GM18858 (cell line): Measurements from ENCODE around the gene ANKRD34A.
A peak's percentile ranks its signal among the peaks of the same experiment; 100 is the strongest.

Experiments used
- ATAC-seq: cut with Tn5 transposase; IDR thresholded peaks from one replicate; pipeline ENCODE4 v1.9.1; 2021; ENCODE audit not compliant: unreplicated experiment

ANKRD34A gene

DNA sequence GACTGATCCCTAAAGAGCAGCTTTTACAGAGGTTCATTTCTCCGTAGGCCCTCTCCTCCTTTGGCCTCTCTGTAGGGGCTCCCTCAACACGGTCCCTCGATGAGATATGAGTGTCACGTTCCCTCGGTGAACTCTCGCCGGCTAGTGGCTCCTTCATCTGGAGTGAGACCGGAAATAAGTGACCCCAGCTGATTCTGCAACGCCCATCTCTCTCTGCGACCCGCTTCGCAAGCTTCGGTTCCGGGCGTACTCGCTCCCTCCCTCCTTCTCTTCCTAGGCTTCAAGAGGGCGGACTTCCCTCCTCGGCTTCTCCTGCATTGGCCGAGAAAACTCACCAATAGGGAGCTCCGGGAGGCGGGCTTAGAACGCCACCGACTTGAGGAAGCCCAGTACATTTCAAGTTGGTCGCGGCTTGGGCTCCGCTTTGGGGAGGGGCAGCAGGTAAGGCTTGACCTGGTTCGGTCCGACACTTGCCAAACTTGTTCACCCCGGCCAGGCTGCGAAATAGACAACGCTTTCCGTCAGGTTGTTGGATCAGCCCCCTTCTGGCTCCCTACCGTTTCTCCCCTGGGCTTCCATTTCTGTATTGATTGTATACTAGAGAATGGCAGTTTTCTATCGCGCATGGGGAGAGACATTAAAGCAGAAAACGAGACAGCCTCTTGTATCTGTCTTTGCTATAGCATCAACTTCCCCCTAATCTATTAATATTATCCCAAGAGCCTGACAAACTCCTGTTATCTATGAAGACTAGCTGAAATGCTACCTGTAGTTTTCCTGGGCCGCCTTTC is at the start of gene ANKRD34A, which contains the start of gene POLR3GL:
TSS of gene ANKRD34A (minus strand) at position 248 of the 791 bp plus-strand sequence. CDS start 2,816 bp downstream, outside the sequence.
TSS of gene POLR3GL (plus strand) at position 363 of the 791 bp plus-strand sequence. CDS start 10,176 bp downstream, outside the sequence.
- peak; percentile 83 for ATAC-seq

DNA sequence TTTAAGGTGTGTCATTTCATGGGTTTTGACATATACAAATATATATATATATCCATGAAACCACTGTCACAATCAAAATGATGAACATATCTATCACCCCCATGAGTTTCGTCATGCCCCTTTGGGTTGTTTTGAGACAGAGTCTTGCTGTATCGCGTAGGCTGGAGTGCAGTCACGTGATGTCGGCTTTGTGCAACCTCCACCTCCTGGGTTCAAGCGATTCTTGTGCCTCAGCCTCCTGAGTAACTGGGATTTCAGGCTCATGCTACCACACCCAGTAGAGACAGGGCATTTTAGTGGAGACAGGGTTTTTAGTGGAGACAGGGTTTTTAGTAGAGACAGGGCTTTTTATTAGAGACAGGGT is 49.2 kb upstream of the ANKRD34A start:
- no peak for ATAC-seq

DNA sequence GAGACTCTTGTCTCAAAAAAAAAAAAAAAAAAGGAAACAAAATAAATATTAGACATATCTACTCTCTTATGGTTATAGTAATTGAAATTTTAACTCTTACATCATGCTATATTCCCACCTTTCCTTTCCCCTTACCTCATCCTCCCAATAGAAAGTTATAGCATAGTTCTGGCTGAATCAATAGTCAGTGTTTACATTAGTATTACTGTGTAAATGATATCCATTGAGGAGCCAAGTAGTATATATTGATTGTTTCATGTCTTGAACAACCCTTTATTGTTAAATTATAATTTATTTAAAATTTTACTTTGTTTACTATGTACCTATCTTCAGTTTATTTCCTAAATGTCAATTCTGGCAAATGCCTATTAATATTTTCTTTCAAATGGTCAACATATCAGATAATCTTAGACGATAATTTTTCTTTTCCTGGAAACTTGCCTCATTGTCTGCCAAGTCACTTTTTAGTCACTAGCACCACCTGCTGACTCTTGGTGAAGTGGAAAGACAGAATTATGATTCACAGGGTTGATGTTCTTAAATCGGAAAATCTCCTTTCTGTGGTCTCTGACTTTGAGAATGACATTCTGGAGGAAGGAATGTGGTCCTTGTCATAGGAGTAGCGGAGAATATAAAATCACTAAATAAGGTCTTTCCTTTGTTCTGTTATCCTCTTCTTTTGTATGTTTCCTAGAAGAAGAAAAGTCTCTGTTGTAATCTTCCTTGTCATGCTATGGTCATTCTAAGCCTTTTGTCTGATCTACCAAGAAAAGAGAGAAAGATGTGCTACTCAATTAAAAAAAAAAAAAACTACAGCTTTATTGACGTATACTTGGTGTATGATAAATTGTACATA is 48.6 kb upstream of the ANKRD34A start:
- no peak for ATAC-seq

DNA sequence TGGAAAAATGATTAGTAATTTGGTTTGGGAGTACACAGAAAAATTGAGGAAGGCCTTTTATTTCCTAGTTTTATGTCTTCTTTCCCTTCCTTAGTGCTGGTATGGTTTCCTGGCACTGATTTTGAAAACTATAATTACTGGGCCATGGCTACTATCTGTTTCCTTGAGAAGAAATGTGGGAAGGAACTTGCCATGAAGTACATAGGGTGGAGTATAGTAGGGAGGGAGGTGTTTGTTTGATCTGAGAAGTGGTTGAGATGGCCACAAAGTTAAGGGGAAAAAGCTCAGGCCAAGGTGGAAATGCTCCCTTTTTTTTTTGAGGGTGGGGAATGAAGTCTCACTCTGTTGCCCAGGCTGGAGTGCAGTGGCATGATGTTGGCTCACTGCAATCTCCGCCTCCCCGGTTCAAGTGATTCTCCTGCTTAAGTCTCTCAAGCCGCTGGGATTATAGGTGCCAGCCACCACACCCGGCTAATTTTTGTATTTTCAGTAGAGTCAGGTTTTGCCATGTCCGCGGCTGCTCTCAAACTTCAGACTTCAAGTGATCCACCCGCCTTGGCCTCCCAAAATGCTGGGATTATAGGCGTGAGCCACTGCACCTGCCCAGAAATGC is 45.9 kb upstream of the ANKRD34A start:
- no peak for ATAC-seq

DNA sequence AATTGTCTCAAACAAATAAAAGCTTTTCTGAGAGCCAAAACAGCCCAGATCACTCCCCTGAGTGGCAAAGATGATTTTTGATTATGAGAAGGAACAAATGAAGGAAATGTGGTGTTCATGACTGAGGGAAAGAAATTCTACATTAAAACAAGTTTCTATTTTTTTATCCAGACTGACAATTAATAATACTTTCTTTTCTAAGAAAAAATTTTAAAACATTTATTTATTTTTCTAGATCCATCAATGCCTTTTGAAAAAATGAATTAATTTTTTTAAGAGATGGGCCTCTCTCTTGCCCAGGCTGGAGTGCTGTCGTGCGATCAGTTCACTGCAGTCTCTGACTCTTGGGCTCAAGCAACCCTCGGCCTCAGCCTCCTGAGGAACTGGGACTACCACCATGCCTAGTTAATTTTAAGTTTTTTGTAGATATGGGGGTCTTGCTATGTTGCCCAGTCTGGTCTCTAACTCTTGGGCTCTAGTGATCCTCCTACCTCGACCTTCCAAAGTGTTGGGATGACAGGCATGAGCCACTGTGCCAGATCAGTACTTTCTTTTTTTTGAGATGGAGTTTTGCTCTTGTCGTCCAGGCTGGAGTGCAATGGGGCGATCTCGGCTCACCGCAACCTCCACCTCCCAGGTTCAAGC is 43.2 kb upstream of the ANKRD34A start:
- no peak for ATAC-seq

DNA sequence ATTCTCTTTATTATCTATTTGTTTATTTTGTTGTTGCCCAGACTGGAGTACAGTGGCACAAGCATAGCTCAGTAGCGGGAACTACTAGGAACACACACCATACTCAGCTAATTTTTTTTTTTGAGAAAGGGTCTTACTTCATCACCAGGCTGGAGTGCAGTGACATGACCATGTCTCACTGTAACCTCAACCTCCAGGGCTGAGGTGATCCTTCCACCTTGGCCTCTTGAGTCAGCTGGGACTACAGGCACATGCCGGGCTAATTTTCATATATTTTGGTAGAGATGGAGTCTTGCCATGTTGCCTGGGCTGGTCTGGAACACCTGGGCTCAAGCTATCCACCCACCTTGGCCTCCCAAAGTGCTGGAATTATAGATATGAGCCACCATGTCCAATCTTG is 37.3 kb upstream of the ANKRD34A start:
- no peak for ATAC-seq

DNA sequence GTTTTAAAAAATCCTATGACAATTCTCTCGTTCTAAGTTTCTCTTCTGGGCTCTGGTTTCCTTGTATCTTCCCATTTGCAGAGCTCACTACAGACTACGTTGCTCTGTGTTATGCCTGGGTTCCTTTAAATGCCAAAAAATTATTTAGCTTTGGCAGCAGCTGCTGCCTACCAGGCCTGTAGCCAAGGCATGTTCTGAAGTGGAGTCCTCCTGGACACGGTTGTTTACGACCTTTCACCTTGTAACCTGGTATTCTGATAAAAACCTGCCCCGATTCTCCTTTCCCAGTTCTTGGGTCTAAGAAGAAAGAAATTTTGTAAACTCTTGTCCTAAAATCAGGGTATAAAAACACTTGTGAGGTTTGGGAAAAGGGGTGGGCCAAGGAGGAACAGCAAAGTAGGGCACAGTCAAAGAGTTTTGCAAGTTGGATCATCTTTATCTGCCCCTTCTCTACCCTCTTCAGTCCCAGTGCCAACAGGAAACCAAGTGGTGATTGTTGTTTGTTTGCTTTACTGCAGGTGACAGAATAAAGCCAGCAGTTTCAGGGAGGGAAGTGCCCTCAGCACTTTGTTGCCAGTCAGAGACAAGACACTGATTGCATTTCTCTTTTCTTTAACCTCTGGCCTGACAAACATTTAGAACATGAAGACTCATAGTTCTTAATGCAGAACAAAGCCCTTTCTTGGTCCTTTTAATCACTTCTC is 35.1 kb upstream of the ANKRD34A start:
- ATAC-seq: no peak

DNA sequence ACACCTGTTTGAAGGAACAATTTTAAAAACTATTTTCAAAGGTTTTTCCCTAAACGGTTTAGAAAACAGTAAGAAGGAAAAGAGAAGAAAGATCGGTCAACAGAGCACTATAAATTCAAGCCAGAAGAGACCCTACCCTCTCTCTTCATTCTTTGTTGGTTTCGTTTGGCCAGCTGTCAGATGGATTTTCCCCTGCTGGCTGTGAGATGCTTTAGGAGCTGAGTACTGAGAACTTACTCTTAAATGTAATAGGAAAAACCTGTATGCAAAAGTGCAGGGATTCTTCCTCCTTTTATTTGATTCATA is 33.3 kb upstream of the ANKRD34A start:
- no peak for ATAC-seq

DNA sequence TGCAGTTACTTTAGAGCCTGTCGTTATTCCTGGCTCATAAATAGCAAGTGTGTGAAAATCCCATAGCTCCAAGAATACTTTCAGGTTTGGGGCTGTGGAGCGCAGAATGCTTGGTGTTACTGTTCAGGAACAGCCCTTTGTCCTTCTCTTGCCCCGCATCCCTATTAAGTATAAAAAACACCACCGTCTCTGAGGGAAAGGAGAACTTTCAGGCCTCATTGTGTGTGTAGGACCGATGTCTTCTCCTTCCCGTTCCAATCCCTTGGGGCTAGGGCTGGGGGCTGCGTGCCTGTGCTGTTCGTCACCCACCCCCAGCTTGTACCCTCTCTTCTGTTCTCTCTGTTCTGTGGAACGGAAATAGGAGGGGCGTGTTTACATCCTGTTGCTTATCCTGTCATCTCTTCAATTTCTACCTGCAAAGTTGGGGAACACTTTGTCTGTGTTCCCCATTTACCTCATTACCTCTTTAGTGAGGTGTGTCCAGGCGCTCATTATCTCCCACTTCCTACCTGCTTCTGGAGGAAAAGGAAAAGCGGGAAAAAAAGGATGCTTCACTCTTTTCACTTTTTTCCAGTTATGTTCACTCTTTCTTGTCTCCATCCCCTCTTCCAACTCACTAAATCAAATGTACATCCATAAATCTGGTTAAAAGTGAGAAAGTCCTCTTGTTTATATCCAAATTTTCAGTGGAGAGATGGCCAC is 32.8 kb upstream of the ANKRD34A start:
- no peak for ATAC-seq

DNA sequence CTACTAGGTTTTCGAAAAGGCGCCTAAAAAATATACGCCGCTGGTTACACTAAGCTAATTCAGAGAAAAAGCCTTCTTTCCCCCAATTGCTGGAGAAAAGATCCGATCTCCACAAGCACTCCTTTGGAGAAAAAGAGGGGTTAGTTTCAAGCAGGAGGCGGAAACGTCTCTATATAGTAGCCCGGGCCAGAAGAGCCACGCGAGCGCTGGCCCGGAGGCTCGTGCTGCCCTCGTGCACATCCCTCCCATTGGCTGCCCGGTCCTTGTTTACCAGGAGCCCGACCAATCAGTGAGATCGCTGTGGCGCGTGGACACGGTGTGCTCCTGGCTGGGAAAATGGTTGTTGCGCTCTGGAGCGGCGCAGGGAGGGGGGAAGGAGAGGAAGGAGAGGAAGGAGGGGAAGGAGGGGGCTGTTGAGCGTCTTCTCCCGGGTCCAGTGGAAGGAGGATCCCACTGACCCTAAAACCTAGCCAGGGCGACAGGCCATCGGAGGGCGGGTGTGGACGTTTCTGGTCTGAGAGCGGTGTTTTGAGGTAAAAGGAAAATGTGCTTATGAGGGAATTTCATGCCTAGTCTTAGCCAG is 32.1 kb upstream of the ANKRD34A start, which contains the start of gene TXNIP:
TSS of gene TXNIP (minus strand) at position 147 of the 583 bp plus-strand sequence. CDS start 313 bp downstream, outside the sequence.
- ATAC-seq: peak; percentile 59

DNA sequence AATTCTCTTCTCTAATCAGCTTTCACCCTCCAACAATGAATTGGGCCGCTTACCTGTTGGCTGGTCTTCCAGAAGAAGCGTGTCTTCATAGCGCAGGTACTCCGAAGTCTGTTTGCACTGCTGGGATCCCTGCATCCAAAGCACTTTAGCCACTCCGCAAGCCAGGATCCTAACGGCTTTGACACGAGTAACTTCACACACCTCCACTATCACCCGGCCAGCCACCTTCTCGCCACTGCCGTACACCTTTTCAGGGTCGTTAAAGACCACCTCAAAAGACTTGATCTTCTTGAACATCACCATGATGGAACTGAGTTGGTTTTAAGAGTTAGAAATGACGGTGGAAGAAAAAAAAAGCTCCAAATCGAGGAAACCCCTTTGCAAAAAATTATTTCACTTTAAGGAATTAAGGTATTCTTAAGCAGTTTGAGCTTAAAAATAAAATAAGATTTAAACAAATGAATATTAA is 31.6 kb upstream of the ANKRD34A start:
- ATAC-seq: no peak

DNA sequence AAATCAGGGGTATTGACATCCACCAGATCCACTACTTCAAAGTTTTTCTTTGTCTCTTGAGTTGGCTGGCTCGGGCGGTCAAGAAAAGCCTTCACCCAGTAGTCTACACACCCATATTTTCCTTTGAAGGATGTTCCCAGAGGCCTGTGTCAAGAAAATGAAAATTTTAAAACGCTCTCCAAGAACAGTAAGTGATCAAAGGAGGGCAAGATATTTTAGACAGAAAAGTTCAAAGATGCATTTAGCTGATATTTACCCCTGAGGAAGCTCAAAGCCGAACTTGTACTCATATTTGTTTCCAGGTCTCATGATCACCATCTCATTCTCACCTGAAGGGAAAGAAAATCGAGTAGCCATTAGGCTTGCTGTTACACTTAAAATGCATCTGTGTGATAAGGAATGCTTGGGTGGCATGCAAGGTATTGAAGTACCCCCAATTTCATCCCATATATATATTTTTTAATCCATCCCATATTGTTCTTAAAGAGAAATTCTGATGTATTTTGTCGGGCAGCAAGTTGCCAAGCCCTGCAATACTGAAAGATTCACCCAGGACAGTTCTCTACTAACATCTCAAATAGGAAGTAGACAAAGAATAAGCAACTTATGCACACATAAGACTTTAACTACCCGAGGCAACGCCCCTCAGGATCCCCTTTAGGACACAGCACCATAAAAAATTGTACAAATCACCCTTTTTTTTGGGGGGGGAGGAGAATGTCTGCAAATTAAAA is 30.9 kb upstream of the ANKRD34A start:
- no peak for ATAC-seq

DNA sequence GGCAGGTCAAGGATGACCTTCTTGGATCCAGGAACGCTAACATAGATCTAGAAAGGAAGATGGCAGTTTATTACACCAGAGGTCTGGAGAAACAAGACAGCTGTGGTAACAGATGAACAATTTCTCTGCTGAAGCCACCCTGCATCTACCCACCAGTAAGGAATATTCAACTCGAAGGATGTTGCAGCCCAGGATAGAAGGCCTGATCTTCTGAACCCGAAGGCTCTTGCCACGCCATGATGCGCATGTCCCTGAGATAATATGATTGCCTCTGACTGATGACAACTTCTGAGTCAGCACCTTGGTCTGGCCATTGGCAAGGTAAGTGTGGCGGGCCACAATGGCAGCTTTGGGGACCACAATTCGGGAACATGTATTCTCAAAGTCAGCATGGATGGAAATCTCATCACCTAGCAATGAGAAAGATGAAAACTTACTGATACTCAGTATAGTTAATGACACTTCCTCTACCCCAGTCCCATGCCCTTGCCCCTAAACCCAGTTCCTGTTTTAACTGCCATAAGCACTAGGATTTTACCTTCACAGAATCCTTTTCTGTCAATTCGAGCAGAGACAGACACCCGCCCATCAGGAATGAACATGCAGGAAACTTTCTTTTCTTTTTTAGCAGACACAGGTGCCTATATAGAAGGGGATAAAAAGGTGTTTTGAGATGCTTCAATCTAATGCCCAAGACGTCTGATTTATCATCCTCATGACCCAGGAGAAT is 30.2 kb upstream of the ANKRD34A start:
- ATAC-seq: no peak

DNA sequence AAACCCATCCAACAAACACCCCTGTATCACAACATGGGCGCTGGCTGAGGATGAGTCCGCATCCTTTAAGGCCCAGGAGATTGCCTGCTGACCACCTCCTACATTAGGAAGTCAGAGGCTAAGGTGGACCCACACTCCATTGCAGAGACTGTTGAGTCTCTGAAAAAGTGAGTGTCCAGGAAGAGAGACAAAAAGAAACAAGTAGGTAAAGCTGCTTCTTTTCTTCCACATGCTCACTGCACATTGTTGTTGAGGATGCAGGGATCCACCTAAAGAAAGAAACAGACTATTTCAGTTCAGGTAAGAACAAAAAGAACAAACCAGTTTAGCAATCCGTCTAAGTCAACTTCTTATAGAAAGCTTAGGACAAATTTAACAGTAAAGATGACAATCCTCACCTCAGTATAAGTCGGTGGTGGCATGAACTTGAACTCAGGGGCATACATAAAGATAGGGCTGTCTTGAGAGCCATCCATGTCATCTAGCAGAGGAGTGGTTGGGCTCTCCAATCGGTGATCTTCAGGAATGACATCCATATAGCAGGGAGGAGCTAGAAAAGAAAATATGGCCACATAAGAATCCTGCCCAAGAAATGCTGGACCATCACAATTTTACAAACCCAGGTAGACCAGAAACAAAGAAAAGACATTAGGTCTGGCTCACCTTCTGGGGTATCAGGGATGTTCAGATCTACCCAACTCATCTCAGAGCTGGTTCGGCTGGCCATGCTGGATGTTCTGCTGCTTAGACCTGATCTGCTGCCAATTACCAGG is 29.4 kb upstream of the ANKRD34A start:
- no peak for ATAC-seq

DNA sequence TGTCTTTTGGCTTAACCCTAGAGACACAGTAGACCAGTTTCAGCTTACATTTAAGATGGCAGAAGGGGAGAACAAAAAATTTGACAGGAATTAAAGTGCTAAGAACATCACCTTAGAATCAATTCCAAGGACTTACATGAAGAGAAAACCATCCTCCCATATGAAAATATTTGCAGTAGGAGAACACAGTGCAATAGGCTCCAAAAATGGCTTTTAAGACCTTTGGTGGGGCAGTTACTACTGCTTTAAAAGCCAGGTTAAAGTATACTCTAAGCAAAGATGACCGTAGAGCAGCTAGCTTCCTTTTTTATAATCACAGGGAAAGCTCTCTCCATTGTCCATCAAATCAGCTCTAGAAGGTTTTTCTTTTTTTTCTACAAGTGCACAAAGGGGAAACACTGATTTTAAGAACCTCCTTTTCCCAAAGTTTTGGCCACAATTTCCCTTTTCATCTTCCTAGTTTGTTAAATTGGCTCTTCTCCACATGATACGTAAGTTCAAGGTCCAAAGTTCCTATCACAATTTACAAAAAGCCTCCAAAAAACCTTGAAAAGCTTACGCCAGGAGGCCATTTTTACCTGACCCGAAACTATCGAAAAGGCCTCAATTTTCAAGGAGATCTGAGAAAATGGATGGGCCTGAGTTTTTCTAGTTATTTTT is 28.7 kb upstream of the ANKRD34A start:
- ATAC-seq: no peak

DNA sequence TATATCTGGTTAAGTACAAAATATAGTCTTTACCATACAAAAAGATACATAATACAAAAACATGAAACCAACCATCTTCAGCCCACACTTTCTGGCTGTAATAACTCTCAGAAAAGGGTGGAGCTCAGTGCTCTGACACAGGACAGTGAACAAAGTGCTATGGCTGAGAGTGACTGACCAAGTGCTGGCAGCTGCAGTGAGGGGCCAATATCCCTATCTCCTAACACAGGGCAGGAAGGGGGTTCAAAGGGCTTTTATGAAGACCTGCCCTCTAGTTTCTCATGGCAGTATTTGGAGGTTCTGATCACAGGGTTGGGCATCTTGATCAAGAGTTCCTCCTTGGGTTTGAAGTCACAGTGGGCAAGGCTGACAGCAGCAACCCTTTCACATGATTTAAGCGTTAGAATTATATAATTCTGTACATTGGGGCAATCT is 28.1 kb upstream of the ANKRD34A start:
- ATAC-seq: no peak
